Nephron progenitor cell (in vitro differentiated cells): ENCODE results near the gene POLD1.

Experiments used
- DNase-seq: peaks from one replicate; pipeline ENCODE4 v3.0.0; 2021
- H3K27ac Mint-ChIP-seq: 2 replicates; pipeline ENCODE4 v1.8.0; 2021; ENCODE audit warnings: mild to moderate bottlenecking, moderate library complexity, mixed read lengths
- H3K27me3 Mint-ChIP-seq: 2 replicates; pipeline ENCODE4 v1.8.0; 2021; ENCODE audit warnings: mild to moderate bottlenecking, low read depth, mixed read lengths; ENCODE audit not compliant: poor library complexity
- H3K36me3 Mint-ChIP-seq: 2 replicates; pipeline ENCODE4 v1.8.0; 2021; ENCODE audit warnings: low read depth, mixed read lengths
- H3K4me1 Mint-ChIP-seq: 2 replicates; pipeline ENCODE4 v1.8.0; 2021; ENCODE audit warnings: mixed read lengths
- H3K4me3 Mint-ChIP-seq: 2 replicates; pipeline ENCODE4 v1.8.0; 2021; ENCODE audit warnings: mild to moderate bottlenecking, moderate library complexity, mixed read lengths
- H3K9me3 Mint-ChIP-seq: 2 replicates; pipeline ENCODE4 v1.8.0; 2021; ENCODE audit warnings: mild to moderate bottlenecking, moderate library complexity, mixed read lengths
- CTCF ChIP-seq: fragments of 200-600 bp; sonication (generic); IDR thresholded peaks from 2 replicates; pipeline ENCODE4 v1.5.0; 2021; ENCODE audit warnings: antibody characterized with exemption

Gene POLD1

GRCh38 chr19:50420127-50420526, 36.0 kb downstream of the POLD1 start:
- H3K36me3 Mint-ChIP-seq = peaks cover 4% of the 10 kb centered on the region
- DNase-seq = no peak
- H3K4me3 Mint-ChIP-seq = peak overlapping the region; percentile 4
- H3K9me3 Mint-ChIP-seq = peaks cover 4% of the 10 kb centered on the region
- no peak overlapping the region for H3K27ac Mint-ChIP-seq
- H3K27me3 Mint-ChIP-seq = peaks cover 50% of the 10 kb centered on the region
- no peak for TF ChIP-seq CTCF
- H3K4me1 Mint-ChIP-seq = peaks cover 19% of the 10 kb centered on the region

GRCh38 chr19:50420808-50421207, 36.7 kb downstream of the POLD1 start:
- Mint-ChIP-seq H3K27ac (no peak overlapping the region), H3K27me3 (peaks cover 50% of the 10 kb centered on the region), H3K36me3 (peaks cover 4% of the 10 kb centered on the region), H3K4me1 (peaks cover 19% of the 10 kb centered on the region), H3K9me3 (peaks cover 4% of the 10 kb centered on the region), H3K4me3 (no peak overlapping the region)
- TF ChIP-seq CTCF = no peak
- no peak for DNase-seq

GRCh38 chr19:50422397-50423278, 38.5 kb downstream of the POLD1 start:
- Mint-ChIP-seq H3K4me3 (no peak overlapping the region), H3K36me3 (peaks cover 4% of the 10 kb centered on the region), H3K27ac (no peak overlapping the region), H3K4me1 (peaks cover 19% of the 10 kb centered on the region), H3K27me3 (peaks cover 50% of the 10 kb centered on the region), H3K9me3 (peaks cover 4% of the 10 kb centered on the region)
- no peak for TF ChIP-seq CTCF
- DNase-seq = no peak

GRCh38 chr19:50423279-50424113, 39.3 kb downstream of the POLD1 start:
- Mint-ChIP-seq H3K27ac (no peak overlapping the region), H3K9me3 (peaks cover 4% of the 10 kb centered on the region), H3K4me3 (no peak overlapping the region), H3K4me1 (peaks cover 16% of the 10 kb centered on the region), H3K36me3 (peaks cover 4% of the 10 kb centered on the region), H3K27me3 (peaks cover 46% of the 10 kb centered on the region)
- no peak for DNase-seq
- TF ChIP-seq CTCF = no peak

- H3K27me3 Mint-ChIP-seq = peaks cover 46% of the 10 kb centered on the region
- peaks cover 14% of the 10 kb centered on the region for H3K4me1 Mint-ChIP-seq
- no peak overlapping the region for H3K4me3 Mint-ChIP-seq
- H3K9me3 Mint-ChIP-seq = peaks cover 4% of the 10 kb centered on the region
- no peaks in the 10 kb centered on the region for H3K36me3 Mint-ChIP-seq
- no peak for TF ChIP-seq CTCF
- H3K27ac Mint-ChIP-seq = no peak overlapping the region
- DNase-seq = no peak
Observed at GRCh38 chr19:50425581-50425980, 41.4 kb downstream of the POLD1 start.
